HEK293 (cell line): ENCODE measurements around the gene CTNNBL1.

Experiments used
- CTCF ChIP-seq: fragments of 450-650 bp; formaldehyde crosslinking; IDR thresholded peaks from 2 replicates; pipeline ENCODE4 v1.5.1; 2016; ENCODE audit warnings: missing biosample characterization, missing genetic modification characterization
- GLI4 ChIP-seq: fragments of 450-650 bp; formaldehyde crosslinking; IDR thresholded peaks from 2 replicates; pipeline ENCODE4 v1.5.1; 2016; ENCODE audit warnings: missing biosample characterization, missing genetic modification characterization
- KLF10 ChIP-seq: fragments of 450-650 bp; IDR thresholded peaks from 2 replicates; pipeline ENCODE4 v1.5.1; 2018; ENCODE audit warnings: missing biosample characterization, mild to moderate bottlenecking, missing genetic modification characterization
- REST ChIP-seq: fragments of 450-650 bp; formaldehyde crosslinking; IDR thresholded peaks from 2 replicates; pipeline ENCODE4 v1.5.1; 2016; ENCODE audit warnings: missing biosample characterization, missing genetic modification characterization
- WT1 ChIP-seq: fragments of 450-650 bp; formaldehyde crosslinking; IDR thresholded peaks from 2 replicates; pipeline ENCODE4 v1.5.1; 2016; ENCODE audit warnings: missing biosample characterization, missing genetic modification characterization
- ZNF121 ChIP-seq: fragments of 450-650 bp; formaldehyde crosslinking; IDR thresholded peaks from 2 replicates; pipeline ENCODE4 v1.5.1; 2016; ENCODE audit warnings: missing biosample characterization, missing genetic modification characterization
- ZNF140 ChIP-seq: fragments of 450-650 bp; formaldehyde crosslinking; IDR thresholded peaks from 2 replicates; pipeline ENCODE4 v1.5.1; 2016; ENCODE audit warnings: missing biosample characterization, missing genetic modification characterization
- ZNF23 ChIP-seq: fragments of 450-650 bp; formaldehyde crosslinking; IDR thresholded peaks from 2 replicates; pipeline ENCODE4 v1.5.1; 2016; ENCODE audit warnings: missing biosample characterization, missing genetic modification characterization, borderline replicate concordance
- ZNF24 ChIP-seq: fragments of 450-650 bp; formaldehyde crosslinking; IDR thresholded peaks from 2 replicates; pipeline ENCODE4 v1.5.1; 2016; ENCODE audit warnings: missing biosample characterization, missing genetic modification characterization
- ZNF518A ChIP-seq: fragments of 450-650 bp; formaldehyde crosslinking; conservative IDR thresholded peaks from 2 replicates; pipeline ENCODE4 v1.5.1; 2016; ENCODE audit warnings: low read depth, missing biosample characterization, missing genetic modification characterization
- ZNF747 ChIP-seq: fragments of 450-650 bp; formaldehyde crosslinking; IDR thresholded peaks from 2 replicates; pipeline ENCODE4 v1.5.1; 2016; ENCODE audit warnings: missing biosample characterization, missing genetic modification characterization
- ZSCAN4 ChIP-seq: fragments of 450-650 bp; formaldehyde crosslinking; IDR thresholded peaks from 2 replicates; pipeline ENCODE4 v1.5.1; 2017; ENCODE audit warnings: missing biosample characterization, missing genetic modification characterization
- TF ChIP-seq, protein P1 (sequence below): IDR thresholded peaks from 2 replicates; pipeline ENCODE4 v1.6.1; 2011; ENCODE audit warnings: mild to moderate bottlenecking, low read depth, low read length, borderline replicate concordance
- TF ChIP-seq, protein P2 (sequence below): fragments of 450-650 bp; formaldehyde crosslinking; IDR thresholded peaks from 2 replicates; pipeline ENCODE4 v1.5.1; 2016; ENCODE audit warnings: missing biosample characterization, missing genetic modification characterization

DNA sequence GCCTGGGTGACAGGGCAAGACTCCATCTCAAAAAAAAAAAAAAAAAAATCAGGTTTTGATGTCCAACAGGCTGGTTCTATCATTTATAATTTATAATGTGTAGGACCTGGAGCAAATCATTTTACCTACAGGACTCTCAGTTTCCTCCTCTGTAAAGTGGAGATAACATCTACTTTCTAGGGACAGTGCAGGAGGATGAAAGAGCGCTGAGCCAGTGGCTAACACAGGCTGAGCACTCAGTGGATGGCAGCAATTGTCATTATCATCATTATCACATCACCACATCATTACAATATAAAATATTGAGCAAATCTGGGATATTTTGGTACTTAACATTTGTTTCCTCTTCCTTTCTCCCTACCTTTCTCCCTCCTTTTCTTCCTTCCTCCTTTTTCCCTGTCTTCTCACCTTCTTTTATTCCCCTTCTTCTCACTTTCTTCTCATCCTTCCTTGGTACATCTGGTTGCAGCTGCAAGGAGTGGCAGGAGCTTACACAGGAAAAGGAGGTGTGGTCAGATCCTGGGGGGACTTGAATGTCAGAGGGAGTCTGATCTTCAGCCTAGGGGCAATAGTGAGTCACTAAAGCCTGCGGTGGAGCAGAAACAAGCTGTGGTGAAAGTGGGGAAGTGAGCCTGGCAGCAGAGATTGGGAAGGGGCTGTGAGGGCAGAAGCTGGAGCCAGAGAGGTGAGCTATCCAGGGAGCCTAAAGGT lies 24.6 kb upstream of the CTNNBL1 start:
- TF ChIP-seq ZNF121 (tag by site-specific recombination): no peak
- no peak for TF ChIP-seq ZSCAN4 (tag by site-specific recombination)
- TF ChIP-seq CTCF (tag by site-specific recombination): no peak
- TF ChIP-seq ZNF23 (tag by site-specific recombination): no peak
- TF ChIP-seq KLF10 (tag by site-specific recombination): no peak
- no peak for TF ChIP-seq WT1
- TF ChIP-seq, protein P1, sequence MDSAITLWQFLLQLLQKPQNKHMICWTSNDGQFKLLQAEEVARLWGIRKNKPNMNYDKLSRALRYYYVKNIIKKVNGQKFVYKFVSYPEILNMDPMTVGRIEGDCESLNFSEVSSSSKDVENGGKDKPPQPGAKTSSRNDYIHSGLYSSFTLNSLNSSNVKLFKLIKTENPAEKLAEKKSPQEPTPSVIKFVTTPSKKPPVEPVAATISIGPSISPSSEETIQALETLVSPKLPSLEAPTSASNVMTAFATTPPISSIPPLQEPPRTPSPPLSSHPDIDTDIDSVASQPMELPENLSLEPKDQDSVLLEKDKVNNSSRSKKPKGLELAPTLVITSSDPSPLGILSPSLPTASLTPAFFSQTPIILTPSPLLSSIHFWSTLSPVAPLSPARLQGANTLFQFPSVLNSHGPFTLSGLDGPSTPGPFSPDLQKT: no peak
- no peak for TF ChIP-seq REST (tag by site-specific recombination)
- TF ChIP-seq GLI4 (tag by site-specific recombination): no peak
- no peak for TF ChIP-seq ZNF140 (tag by site-specific recombination)
- no peak for TF ChIP-seq ZNF518A (tag by site-specific recombination)
- TF ChIP-seq ZNF747: no peak
- no peak for TF ChIP-seq ZNF24
- TF ChIP-seq, protein P2, sequence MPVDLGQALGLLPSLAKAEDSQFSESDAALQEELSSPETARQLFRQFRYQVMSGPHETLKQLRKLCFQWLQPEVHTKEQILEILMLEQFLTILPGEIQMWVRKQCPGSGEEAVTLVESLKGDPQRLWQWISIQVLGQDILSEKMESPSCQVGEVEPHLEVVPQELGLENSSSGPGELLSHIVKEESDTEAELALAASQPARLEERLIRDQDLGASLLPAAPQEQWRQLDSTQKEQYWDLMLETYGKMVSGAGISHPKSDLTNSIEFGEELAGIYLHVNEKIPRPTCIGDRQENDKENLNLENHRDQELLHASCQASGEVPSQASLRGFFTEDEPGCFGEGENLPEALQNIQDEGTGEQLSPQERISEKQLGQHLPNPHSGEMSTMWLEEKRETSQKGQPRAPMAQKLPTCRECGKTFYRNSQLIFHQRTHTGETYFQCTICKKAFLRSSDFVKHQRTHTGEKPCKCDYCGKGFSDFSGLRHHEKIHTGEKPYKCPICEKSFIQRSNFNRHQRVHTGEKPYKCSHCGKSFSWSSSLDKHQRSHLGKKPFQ (tag by site-specific recombination): no peak
